HCT116 (cell line): ENCODE data around the gene SLC44A3. TPM values are rescaled to one million over a fixed set of nuclear protein-coding genes. Genes with fewer than 3 reads are reported as not detected.

Source experiments
- ATAC-seq: fragments of 200-7000 bp; cut with Tn5 transposase; 2 replicates; pipeline ENCODE4 v1.9.1; 2020; ENCODE audit warnings: mild to moderate bottlenecking, moderate library complexity
- BruUV-seq: library from RNA; stranded (reverse); fragments of 400-500 nt; replicated peaks from 2 replicates; lab custom pipeline; 2021; lab: Mats Ljungman, UMichigan
- CTCF ChIA-PET: fragments of 300-600 bp; sonication (Branson Sonifier 250); formaldehyde crosslinking; loops from one replicate; lab custom pipeline; 2021; ENCODE audit warnings: antibody characterized with exemption; lab: Charles Lee
- POLR2A ChIA-PET: fragments of 300-600, 350-600 bp; sonication (Branson Sonifier 250); formaldehyde crosslinking; loops from one replicate; lab custom pipeline; 2021; ENCODE audit warnings: antibody characterized with exemption; lab: Charles Lee
- RAD21 ChIA-PET, 2 experiments: fragments of 300-600 bp; sonication (Branson Sonifier 250); formaldehyde crosslinking; loops; one replicate each; lab custom pipeline; 2023; ENCODE audit warnings: low total read pairs in 2 of 2; ENCODE audit not compliant: uncharacterized antibody in 2 of 2, unreplicated experiment in 2 of 2, low non-redundant PET in 1 of 2; lab: Charles Lee
- DNase-seq: peaks from one replicate; pipeline ENCODE4 v3.0.0-alpha.2; 2010; ENCODE audit warnings: low read depth, low spot score
- H2AFZ ChIP-seq: fragments of 200-600 bp; shearing (Covaris generic), sonication (generic); 2 replicates; pipeline ENCODE4 v1.6.1; 2017; ENCODE audit warnings: low read depth, mixed run types, mixed read lengths, antibody characterized with exemption, low read length; ENCODE audit not compliant: poor library complexity, severe bottlenecking
- H3K27ac ChIP-seq: 2 replicates; pipeline ENCODE4 v1.5.1; 2012; ENCODE audit warnings: low read depth, low read length
- H3K27me3 ChIP-seq: fragments of 200-600 bp; sonication (generic); 2 replicates; pipeline ENCODE4 v1.6.1; 2016; ENCODE audit warnings: mixed run types, low read length, mixed read lengths; ENCODE audit not compliant: insufficient read depth
- H3K36me3 ChIP-seq, 2 experiments: fragments of 200-500 bp in 1 of 2; fragments of 200-600 bp in 1 of 2; sonication (Bioruptor generic) in 1 of 2; sonication (generic) in 1 of 2; 2 replicates each; pipeline versions ENCODE4 v1.5.1 to v1.6.1; 2014 to 2016; ENCODE audit warnings: low read length in 2 of 2, inconsistent platforms in 1 of 2, mixed read lengths in 1 of 2, mixed run types in 1 of 2; ENCODE audit not compliant: insufficient read depth in 2 of 2, control insufficient read depth in 1 of 2
- H3K4me1 ChIP-seq, 2 experiments: fragments of 200-600 bp in 1 of 2; sonication (generic) in 1 of 2; 2 replicates each; pipeline versions ENCODE4 v1.5.1 to v1.6.1; 2012 to 2017; ENCODE audit warnings: low read length in 2 of 2, inconsistent platforms in 1 of 2, mild to moderate bottlenecking in 1 of 2, mixed read lengths in 1 of 2, mixed run types in 1 of 2, moderate library complexity in 1 of 2; ENCODE audit not compliant: insufficient read depth in 2 of 2, control insufficient read depth in 1 of 2
- H3K4me2 ChIP-seq: fragments of 200-600 bp; sonication (generic); 2 replicates; pipeline ENCODE4 v1.6.1; 2017; ENCODE audit warnings: mixed run types, low read length, mixed read lengths
- H3K4me3 ChIP-seq, 2 experiments: fragments of 200-600 bp in 1 of 2; sonication (generic) in 1 of 2; replicated peaks in 1 of 2; 2 replicates each; pipeline ENCODE4 v1.5.1; 2011 to 2016; ENCODE audit warnings: low read length in 2 of 2, control low read depth in 1 of 2, low read depth in 1 of 2, mild to moderate bottlenecking in 1 of 2, mixed read lengths in 1 of 2, mixed run types in 1 of 2
- H3K79me2 ChIP-seq: fragments of 200-600 bp; sonication (generic); 2 replicates; pipeline ENCODE4 v1.6.1; 2017; ENCODE audit warnings: mild to moderate bottlenecking, mixed run types, low read length, moderate library complexity, mixed read lengths; ENCODE audit not compliant: insufficient read depth
- H3K9ac ChIP-seq: fragments of 200-600 bp; sonication (generic); 2 replicates; pipeline ENCODE4 v1.6.1; 2016; ENCODE audit warnings: low read length, mixed read lengths
- H3K9me2 ChIP-seq: fragments of 200-600 bp; sonication (generic), shearing (Covaris generic); 2 replicates; pipeline ENCODE4 v1.6.1; 2017; ENCODE audit warnings: mixed run types, mild to moderate bottlenecking, moderate library complexity; ENCODE audit not compliant: insufficient read depth
- H3K9me3 ChIP-seq, 2 experiments: fragments of 200-500 bp in 1 of 2; fragments of 200-600 bp in 1 of 2; sonication (Bioruptor generic) in 1 of 2; sonication (generic) in 1 of 2; 2 replicates each; pipeline ENCODE4 v1.6.1; 2014 to 2017; ENCODE audit warnings: low read length in 2 of 2, mixed read lengths in 2 of 2, inconsistent platforms in 1 of 2, low read depth in 1 of 2, mild to moderate bottlenecking in 1 of 2, mixed run types in 1 of 2, moderate library complexity in 1 of 2; ENCODE audit not compliant: control insufficient read depth in 1 of 2, insufficient read depth in 1 of 2
- H4K20me1 ChIP-seq: fragments of 200-600 bp; sonication (generic), shearing (Covaris generic); 2 replicates; pipeline ENCODE4 v1.6.1; 2017; ENCODE audit warnings: mixed run types, mild to moderate bottlenecking, moderate library complexity; ENCODE audit not compliant: insufficient read depth
- CEBPB ChIP-seq: IDR thresholded peaks from 2 replicates; pipeline ENCODE4 v1.6.1; 2012; ENCODE audit warnings: low read depth
- EZH2phosphoT487 ChIP-seq: fragments of 200-600 bp; IDR thresholded peaks from 2 replicates; pipeline ENCODE4 v1.6.1; 2018; ENCODE audit warnings: antibody characterized with exemption, borderline replicate concordance
- POLR2A ChIP-seq: IDR thresholded peaks from 2 replicates; pipeline ENCODE4 v1.7.0; 2011; ENCODE audit warnings: borderline replicate concordance; ENCODE audit not compliant: insufficient read depth, insufficient read length; ENCODE audit errors: extremely low read depth
- REST ChIP-seq: IDR thresholded peaks from 2 replicates; pipeline ENCODE4 v1.6.1; 2012; ENCODE audit warnings: low read depth
- SP1 ChIP-seq: IDR thresholded peaks from 2 replicates; pipeline ENCODE4 v1.6.1; 2012; ENCODE audit warnings: low read depth
- SRF ChIP-seq: IDR thresholded peaks from 2 replicates; pipeline ENCODE4 v1.6.1; 2012; ENCODE audit warnings: low read depth
- ZBTB33 ChIP-seq: IDR thresholded peaks from 2 replicates; pipeline ENCODE4 v1.6.1; 2011; ENCODE audit warnings: mild to moderate bottlenecking, low read length, moderate library complexity; ENCODE audit not compliant: insufficient replicate concordance; ENCODE audit errors: extremely low read depth
- intact Hi-C: fragments of 100-400 bp; cut with micrococcal nuclease; formaldehyde crosslinking; loops from 2 replicates; pipeline ENCODE4 v1.10.0; 2022
- total RNA-seq: library from RNA; stranded (reverse); gene quantifications from one replicate; pipeline ENCODE4 v1.2.1, GENCODE V29; 2021; ENCODE audit not compliant: unreplicated experiment

The SLC44A3 gene
- total RNA-seq, 1 experiment from 2014 or later, result 9.6 TPM

GRCh38 chr1:94892604-94893254 is 72.6 kb downstream of the SLC44A3 start:
- Histone ChIP-seq H3K79me2 (no peaks in the 10 kb centered on the region), H3K9me2 (no peaks in the 10 kb centered on the region), H3K36me3 (peaks cover 16 to 21% of the 10 kb centered on the region in 2 experiments; a peak in 3 of 4 replicates), H3K4me3 (no peak overlapping the region), H3K4me2 (no peak overlapping the region), H3K9me3 (no peaks in the 10 kb centered on the region), H3K27ac (no peak overlapping the region), H3K4me1 (no peaks in the 10 kb centered on the region), H2AFZ (no peak overlapping the region), H4K20me1 (no peaks in the 10 kb centered on the region), H3K27me3 (no peaks in the 10 kb centered on the region), H3K9ac (no peak overlapping the region)
- DNase-seq (no peak), ATAC-seq (no peak; the same call in 1 of the 2 replicates)
- BruUV-seq, result no TSS peak
- intact Hi-C loops, result no loop called here
- no peak for TF ChIP-seq ZBTB33
- TF ChIP-seq SP1, result no peak
- no peak for TF ChIP-seq CEBPB
- no peak for TF ChIP-seq REST
- no peak for TF ChIP-seq POLR2A
- TF ChIP-seq SRF, result no peak
- no peak for TF ChIP-seq EZH2phosphoT487
- CTCF ChIA-PET, result interaction anchor here (0.9 kb wide), 1 partner anchor 38 kb away, joined by 3 read pairs; no protein-coding TSS in a partner anchor
- RAD21 ChIA-PET, result no interaction called here
- POLR2A ChIA-PET, result no interaction called here
